GM12892 (cell line): Measurements from ENCODE around the gene FBRSL1.

Experiments
- POLR2A ChIP-seq: IDR thresholded peaks from 2 replicates; pipeline ENCODE4 v1.6.1; 2011; ENCODE audit warnings: low read depth, low read length, control low read depth
- POLR2AphosphoS5 ChIP-seq: IDR thresholded peaks from 2 replicates; pipeline ENCODE4 v1.6.1; 2011; ENCODE audit warnings: low read depth, low read length, control low read depth

DNA sequence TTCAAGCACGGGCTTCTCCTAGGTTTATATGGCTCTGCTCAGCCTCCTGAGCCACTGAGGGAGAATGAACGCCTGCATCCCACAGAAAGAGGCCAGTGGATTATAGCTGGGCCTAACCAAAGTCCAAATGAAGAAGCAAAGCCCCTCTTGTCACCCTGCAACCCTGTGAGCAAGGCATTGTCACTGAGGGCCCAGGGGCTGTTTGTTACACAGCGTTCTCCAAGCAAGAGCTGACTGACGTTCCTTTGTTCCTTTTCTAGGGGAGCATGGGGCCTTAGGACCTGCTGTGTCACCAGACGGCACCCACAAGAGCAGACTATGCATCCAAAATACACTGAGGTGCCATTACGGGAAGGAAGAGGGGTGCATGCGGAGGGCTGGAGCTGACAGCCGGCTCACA, 4.3 kb upstream of the FBRSL1 start:
- no peak for TF ChIP-seq POLR2A
- no peak for TF ChIP-seq POLR2AphosphoS5
